ENCODE results near the gene TNFSF10.
"Not testable (repeated sequence)": the region's sequence is repeated elsewhere in the genome, so short reads cannot be mapped to it uniquely, and the experiment has no call there.

TNFSF10 gene

DNA sequence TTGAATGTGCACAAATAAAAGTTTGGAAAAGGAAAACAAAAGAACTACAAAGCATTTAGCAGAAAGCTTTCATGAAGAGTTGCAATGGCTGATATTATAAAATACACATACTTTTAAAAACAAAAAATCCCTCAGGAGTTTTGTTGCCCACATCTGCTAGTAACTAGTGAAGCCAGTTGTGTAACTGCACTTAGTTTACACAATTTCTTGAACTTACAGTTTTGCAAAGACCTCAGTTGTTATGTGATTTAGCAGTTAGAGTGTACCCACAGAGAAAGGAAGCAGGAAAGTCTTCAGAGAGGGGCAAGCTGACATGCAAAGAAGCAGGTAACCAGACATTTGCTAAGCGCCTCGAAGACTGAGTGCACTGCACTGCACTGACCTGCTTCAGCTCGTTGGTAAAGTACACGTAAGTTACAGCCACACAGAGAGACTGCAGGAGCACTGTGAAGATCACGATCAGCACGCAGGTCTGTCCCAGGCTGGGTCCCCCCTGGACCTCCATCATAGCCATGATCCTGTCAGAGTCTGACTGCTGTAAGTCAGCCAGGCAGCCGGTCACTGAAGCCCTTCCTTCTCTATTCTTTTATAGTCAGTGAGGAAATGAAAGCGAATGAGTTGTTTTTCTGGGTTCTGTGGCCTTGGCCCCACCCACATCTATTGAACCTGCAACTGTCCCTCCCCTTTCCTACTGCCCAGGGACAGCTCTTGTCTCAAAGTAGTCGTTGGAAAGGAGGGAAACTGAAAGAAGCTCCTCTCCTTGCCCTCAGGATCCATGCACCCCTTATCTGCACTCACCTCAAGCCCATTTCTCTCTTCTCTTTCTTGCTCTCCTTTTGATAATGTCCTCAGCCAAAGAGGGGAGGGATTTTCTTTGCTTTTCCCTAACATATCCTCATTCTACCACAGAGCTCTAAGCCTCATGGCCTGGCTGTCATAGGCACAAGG is at the start of gene TNFSF10:
Gene TNFSF10, minus strand, starts transcription at position 560 of the 948 bp plus-strand sequence. Its CDS starts 46 bp downstream, at position 514.
- ATAC-seq = peak; percentile 81
- peak; percentile 70 for DNase-seq

- DNase-seq (no peak), ATAC-seq (no peak)
Observed at GRCh38 chr3:172569128-172570008, 46.1 kb upstream of the TNFSF10 start.

- DNase-seq (no peak), ATAC-seq (no peak)
Observed at GRCh38 chr3:172568701-172569100, 45.5 kb upstream of the TNFSF10 start.

DNA sequence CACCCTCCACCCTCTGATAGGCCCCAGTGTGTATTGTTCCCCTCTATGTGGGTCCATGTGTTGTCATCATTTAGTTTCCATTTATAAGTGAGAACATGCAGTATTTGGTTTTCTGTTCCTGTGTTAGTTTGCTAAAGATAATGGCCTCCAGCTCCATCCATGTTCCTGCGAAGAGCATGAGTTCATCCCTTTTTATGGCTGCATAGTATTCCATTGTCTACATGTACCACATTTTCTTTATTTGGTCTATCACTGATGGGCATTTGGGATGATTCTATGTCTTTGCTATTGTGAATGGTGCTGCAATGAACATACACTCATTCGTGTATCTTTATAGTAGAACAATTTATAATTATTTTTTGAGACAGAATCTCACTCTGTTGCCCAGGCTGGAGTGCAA is 43.6 kb upstream of the TNFSF10 start:
- ATAC-seq, DNase-seq: not testable (repeated sequence)

GRCh38 chr3:172564499-172564898 is 41.3 kb upstream of the TNFSF10 start:
- no peak for DNase-seq
- no peak for ATAC-seq

- DNase-seq = peak; percentile 24
- peak; percentile 63 for ATAC-seq
Observed at GRCh38 chr3:172562871-172563865, 39.9 kb upstream of the TNFSF10 start.

DNA sequence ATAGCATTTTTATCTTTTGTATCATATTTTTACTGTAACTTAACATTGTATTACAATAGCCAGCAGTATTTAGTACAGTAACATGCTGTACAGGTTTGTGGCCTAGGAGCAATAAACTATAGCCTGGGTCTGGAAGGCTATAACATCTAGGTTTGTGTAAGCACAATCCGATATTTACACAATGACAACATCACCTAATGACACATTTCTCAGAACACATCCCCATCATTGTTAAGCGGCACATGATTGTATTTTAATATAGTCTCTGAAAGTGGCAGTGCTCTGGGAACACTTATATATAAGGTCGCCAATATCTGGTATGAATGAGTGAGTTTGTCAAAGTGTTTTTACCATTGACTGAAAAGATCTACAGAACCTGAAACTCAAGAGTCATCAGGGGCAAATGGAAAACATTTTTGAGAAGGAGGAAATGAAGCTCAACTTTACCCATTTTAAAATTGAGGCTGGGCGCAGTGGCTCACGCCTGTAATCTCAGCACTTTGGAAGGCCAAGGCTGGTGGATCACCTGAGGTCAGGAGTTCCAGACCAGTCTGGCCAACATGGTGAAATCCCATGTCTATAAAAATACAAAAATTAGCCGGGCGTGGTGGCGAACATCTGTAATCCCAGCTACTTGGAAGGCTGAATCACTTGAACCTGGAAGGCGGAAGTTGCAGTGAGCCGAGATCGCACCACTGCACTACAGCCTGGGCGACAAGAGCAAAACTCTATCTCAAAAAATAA is 38.8 kb upstream of the TNFSF10 start:
- ATAC-seq (peak; percentile 75), DNase-seq (peak; percentile 33)

DNA sequence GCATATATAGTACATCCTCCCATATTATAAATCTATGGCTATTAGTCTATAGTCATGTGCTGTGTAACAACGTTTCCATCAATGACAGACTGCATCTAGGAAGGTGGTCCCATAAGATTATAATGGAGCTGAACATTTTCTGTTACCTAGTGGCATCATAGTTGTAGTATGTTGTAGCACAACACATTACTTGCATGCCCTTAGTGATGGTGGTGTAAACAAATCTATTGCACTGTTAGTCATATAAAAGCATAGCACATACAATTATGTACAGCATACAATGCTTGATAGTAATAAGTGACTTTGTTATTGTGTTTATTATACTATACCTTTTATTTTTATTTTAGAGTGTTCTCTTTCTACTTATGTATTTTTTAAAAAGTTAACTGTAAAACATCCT is 37.4 kb upstream of the TNFSF10 start:
- DNase-seq = no peak
- ATAC-seq = no peak

- ATAC-seq = no peak
- DNase-seq = no peak
Observed at GRCh38 chr3:172560026-172560425, 36.8 kb upstream of the TNFSF10 start.

DNA sequence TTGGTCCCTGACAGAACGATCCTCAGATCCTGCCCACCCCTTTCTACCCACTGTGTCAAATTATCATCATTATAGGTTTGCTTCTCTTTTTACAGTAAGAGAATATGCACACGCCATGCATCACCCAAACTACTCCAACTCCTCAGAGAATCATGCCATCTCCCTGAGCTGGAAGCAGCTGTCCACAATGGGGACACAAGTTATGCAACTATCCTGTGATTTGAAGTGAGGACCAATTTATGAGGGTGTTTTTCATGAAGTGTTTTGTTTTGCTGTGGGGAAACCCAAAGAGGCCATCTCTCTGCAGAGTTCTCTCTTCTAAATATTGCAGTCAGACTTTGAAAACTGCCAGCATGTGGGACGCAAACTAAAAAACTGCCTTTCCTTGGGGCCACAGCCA is 35.8 kb upstream of the TNFSF10 start:
- DNase-seq (no peak), ATAC-seq (no peak)

GRCh38 chr3:172557515-172558220 is 34.4 kb upstream of the TNFSF10 start:
- peak; percentile 39 for ATAC-seq
- no peak for DNase-seq

DNA sequence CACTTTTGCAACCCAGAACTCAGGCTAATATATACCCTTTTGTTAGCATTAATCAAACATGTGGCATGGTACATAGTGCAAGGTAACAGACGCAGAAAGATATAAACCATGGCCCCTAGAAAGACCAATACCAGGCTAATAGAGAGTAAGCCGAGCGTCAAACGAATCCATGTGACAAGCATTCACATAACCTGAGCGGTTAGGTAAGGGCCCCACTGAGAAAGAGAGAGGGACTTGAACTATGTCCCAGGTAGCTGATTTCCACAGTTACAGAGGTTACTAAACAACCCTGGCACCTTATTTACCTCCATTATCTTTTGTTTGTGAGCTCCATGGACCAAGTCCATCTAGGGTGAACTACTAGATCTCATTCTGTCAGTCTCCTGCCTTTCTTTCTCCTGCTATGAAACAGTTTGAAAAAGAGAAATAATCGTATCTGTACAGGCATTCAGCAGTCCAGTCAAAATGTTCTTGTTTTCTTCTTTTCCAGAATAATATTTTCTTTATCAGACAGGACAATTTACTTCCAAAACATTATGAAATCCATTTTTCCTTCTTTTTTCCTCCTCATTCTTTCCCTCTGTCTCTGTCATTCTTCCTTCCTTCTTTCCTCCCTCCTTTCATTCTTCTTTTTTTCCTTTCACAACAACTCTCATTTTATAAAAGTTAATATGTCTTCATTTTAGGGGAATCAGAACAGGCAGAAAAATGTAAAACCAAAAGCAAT is 30.5 kb upstream of the TNFSF10 start:
- DNase-seq (no peak), ATAC-seq (no peak)

- ATAC-seq = no peak
- DNase-seq = no peak
Observed at GRCh38 chr3:172552607-172553006, 29.4 kb upstream of the TNFSF10 start.

GRCh38 chr3:172551874-172552273 is 28.6 kb upstream of the TNFSF10 start:
- DNase-seq (no peak), ATAC-seq (no peak)

DNA sequence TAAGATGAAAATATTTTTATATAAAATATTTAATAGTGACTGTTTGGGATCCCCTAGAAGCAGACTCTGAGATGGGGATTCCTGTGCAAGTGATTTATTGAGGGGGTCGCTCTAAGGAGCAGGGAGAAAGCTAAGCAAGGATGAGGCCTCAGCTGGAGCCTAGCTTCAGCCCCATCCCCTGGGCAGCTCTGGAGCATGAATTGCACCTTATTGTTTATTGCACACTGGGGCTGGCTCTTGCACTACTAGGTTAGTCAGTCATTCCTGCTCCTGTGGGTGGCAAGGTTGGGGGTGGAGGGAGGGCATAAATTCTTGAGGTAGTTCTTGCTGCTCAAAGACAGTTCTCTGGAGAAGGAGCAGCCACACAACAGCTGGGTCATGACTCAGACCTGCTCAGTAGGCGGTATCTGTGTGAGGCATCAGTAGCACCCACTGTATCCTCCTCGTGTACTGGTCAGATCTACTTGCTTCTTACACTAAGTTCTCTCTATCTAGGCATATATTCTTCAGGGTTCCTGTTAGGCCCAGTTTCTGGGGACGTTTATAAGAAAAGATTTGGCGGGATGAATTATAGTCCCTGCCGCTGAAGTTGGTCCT is 27.2 kb upstream of the TNFSF10 start:
- ATAC-seq = peak; percentile 100

GRCh38 chr3:172549144-172549543 is 25.9 kb upstream of the TNFSF10 start:
- ATAC-seq = no peak
- DNase-seq = no peak

More for the DNA sequence above, 27.2 kb upstream of the TNFSF10 start:
- peak; percentile 77 for DNase-seq

DNA sequence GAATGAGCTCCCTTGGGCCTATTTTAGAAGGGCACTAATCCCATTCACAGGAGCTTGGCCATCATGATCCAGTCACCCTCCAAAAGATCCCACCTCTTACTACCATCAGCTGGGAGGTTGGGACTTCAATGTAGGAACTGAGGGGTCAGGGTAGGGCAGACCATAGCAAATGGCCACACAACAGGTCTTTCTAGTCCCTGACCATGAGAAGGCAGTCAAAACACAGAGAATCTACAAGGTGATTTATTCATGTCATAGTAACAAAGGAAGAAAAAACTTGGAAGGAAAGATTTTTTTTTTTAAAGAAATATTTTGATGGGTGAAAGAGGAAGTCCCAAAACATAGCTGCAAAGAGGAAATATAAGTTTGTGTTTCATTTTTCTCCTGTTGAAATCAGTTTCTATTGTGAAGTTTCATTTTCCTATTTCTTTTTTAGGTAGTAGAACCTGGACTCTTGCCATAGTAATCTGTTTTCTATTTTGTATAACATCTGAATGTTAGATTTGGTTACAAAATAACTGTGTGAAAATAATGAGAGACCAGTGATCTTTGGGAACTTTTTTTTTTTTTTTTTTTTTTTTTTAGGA is 23.5 kb upstream of the TNFSF10 start:
- ATAC-seq (no peak), DNase-seq (no peak)

- no peak for ATAC-seq
Observed at GRCh38 chr3:172546105-172546504, 22.9 kb upstream of the TNFSF10 start.

DNA sequence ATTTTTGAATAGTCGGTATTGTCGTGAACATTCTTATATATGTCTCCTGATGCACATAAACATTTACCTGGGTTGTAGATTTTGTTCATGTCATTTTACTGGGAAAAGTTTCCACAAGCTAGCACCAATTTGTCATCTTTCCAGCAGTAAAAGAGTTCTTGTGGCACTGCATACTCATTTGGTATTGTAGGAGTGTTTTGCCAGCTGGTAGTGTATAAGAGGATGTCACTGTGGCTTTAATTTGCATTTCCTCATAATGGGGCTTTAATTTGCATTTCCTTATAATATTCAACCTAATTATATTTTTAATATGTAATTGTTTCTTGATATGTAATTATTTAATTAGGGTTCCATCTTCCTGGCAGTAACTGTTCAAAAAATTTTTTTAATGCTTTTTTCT is 21.2 kb upstream of the TNFSF10 start:
- DNase-seq (no peak), ATAC-seq (no peak)

More at GRCh38 chr3:172546105-172546504, 22.9 kb upstream of the TNFSF10 start:
- no peak for DNase-seq
